Tongue (tissue), 2 donors: ENCODE results near the gene SEMA7A. TPM values are rescaled to one million over a fixed set of nuclear protein-coding genes. Genes with fewer than 3 reads are reported as not detected.
"Not testable (repeated sequence)": the region's sequence is repeated elsewhere in the genome, so short reads cannot be mapped to it uniquely, and the experiment has no call there.

Source experiments
- DNase-seq: peaks from one replicate; pipeline ENCODE4 v3.0.0-alpha.2; 2015
- total RNA-seq: library from RNA; depleted of rRNA; stranded (reverse); fragments of >200 nt; gene quantifications from one replicate; pipeline ENCODE4 v1.2.3, GENCODE V29; 2014

The SEMA7A gene, protein sequence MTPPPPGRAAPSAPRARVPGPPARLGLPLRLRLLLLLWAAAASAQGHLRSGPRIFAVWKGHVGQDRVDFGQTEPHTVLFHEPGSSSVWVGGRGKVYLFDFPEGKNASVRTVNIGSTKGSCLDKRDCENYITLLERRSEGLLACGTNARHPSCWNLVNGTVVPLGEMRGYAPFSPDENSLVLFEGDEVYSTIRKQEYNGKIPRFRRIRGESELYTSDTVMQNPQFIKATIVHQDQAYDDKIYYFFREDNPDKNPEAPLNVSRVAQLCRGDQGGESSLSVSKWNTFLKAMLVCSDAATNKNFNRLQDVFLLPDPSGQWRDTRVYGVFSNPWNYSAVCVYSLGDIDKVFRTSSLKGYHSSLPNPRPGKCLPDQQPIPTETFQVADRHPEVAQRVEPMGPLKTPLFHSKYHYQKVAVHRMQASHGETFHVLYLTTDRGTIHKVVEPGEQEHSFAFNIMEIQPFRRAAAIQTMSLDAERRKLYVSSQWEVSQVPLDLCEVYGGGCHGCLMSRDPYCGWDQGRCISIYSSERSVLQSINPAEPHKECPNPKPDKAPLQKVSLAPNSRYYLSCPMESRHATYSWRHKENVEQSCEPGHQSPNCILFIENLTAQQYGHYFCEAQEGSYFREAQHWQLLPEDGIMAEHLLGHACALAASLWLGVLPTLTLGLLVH
- 5.8 TPM for total RNA-seq

GRCh38 chr15:74433592-74434262 is at the start of gene SEMA7A:
Gene SEMA7A (minus strand): TSS chr15:74433958. CDS start chr15:74433918, 40 bp downstream.
- DNase-seq: peak; percentile 85

GRCh38 chr15:74482661-74483060 is 48.9 kb upstream of the SEMA7A start:
- no peak for DNase-seq

DNA sequence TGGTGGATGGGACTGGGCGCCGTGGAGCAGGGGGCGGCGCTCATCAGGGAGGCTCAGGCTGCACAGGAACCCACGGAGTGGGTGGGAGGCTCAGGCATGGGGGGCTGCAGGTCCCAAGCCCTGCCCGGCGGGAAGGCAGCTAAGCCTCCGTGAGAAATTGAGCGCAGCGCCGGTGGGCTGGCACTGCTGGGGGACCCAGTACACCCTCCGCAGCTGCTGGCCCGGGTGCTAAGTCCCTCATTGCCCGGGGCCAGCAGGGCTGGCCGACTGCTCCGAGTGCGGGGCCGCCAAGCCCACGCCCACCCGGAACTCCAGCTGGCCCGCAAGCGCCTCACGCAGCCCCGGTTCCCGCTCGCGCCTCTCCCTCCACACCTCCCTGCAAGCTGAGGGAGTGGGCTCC is 46.6 kb upstream of the SEMA7A start:
- DNase-seq: not testable (repeated sequence)

DNA sequence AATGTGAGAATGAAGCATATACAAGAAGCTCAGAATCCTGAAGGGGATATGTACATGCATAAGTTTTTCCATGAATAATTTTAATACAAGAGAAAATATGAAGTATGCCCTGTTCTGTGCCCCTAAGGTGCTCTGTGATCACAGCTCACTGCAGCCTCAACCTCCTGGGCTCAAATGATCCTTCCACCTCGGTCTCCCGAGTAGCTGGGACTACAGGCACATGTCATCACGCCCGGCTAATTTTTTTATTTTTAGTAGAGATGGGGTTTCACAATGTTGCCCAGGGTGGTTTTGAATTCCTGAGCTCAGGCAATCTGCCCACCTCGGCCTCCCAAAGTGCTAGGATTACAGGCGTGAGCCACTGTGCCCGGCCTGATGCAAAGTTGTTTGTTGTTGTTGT is 37.9 kb upstream of the SEMA7A start:
- not testable (repeated sequence) for DNase-seq

GRCh38 chr15:74470631-74471395 is 37.1 kb upstream of the SEMA7A start:
- DNase-seq: no peak

- peak; percentile 85 for DNase-seq
These were observed 34.7 kb upstream of the SEMA7A start for GRCh38 chr15:74468341-74469032.

DNA sequence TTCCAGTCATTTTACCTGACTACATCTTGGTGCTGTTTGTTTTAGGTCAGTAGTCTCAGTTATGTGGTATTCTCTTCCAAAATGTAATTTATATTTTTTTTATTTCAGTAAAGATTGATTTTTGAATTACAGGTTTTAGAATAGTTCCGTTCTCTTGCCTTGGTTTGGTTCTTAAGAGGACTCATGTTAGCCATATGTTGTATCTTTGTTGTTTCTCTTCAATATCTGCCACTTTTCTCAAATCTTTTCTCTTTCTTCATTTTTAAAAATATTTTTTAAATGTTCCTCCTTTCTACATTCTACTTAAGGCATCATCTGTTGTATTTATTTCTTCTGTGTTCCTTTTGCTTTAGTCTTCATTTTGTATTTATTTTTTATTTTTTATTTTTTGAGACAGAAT is 32.8 kb upstream of the SEMA7A start:
- no peak for DNase-seq

DNA sequence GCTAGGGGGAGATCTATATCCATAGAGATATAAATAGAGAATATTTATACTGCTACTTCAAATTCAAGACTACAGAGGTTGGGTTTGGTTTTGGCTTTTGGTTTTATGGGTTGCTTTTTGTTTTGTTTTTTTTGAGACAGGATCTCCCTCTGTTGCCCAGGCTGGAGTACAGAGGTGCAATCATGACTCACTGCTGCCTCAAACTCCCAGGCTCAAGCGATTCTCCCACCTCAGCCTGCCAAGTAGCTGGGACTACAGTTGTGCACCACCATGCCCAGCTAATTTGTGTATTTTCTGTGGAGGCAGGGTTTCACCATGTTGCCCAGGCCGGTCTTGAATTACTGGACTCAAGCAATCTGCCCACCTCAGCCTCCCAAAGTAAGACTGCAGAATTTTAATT is 31.1 kb upstream of the SEMA7A start:
- DNase-seq: no peak

- DNase-seq: no peak
These were observed 30.5 kb upstream of the SEMA7A start for GRCh38 chr15:74464216-74464615.

GRCh38 chr15:74463634-74464033 is 29.9 kb upstream of the SEMA7A start:
- no peak for DNase-seq

DNA sequence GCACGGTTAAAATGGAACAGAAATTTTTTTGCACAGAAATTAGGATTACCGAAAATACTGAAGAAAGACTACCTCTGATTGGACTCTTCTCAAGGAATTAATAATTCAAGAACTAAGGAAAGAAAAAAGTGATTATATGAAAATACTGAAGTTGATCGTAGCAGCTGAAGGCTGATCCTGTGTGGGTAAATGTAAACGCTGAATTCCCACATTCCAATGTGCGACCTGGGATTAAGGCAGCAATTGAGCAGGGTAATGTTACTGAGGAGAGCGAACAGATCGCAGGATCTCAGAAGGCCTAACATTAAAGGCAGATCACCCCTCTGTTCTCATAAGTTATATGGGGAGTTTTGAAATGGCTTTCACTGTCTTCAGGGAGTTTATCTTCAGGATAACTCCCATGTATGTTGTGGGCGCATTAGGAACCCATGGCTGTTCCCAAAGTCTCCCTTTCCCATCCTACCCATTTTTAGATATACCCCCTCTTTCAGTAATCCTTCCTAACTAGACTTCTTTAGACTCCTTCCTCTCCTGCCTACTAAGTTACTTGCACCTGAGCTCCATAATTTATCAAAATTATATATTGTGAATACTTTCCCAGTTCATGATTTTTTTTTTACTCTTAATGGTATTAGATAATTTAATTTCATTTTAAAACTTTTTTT is 28.2 kb upstream of the SEMA7A start:
- DNase-seq: peak; percentile 24

- DNase-seq: peak; percentile 99
These were observed 27.4 kb upstream of the SEMA7A start, which contains the start of gene UBL7 for GRCh38 chr15:74460871-74461846. Gene UBL7 (minus strand): TSS chr15:74461160. CDS start chr15:74458867, 2,293 bp downstream.

- no peak for DNase-seq
These were observed 26.5 kb upstream of the SEMA7A start for GRCh38 chr15:74460298-74460697.

GRCh38 chr15:74459798-74460197 is 26.0 kb upstream of the SEMA7A start:
- DNase-seq: not testable (repeated sequence)

DNA sequence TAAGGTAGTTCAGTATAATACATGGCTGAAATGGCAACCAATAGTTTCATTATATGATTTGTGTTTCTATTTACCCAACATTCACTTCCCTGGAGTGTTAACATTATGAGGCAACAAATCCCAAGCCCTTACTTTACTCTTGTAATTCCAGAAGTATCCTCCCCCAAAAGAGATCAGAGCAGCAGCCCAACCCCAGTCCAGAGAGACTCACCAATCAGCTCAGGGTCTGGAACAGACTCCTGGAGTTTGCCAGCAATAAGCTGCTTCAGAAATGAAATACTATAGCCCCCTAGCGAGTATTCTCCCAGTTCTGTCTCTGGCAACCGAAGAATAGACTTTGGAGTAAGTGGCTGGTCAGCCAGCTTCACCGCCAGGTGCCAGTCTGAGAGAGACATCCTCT is 24.7 kb upstream of the SEMA7A start:
- DNase-seq: no peak

GRCh38 chr15:74457036-74457435 is 23.3 kb upstream of the SEMA7A start:
- DNase-seq: not testable (repeated sequence)

- DNase-seq: no peak
These were observed 21.2 kb upstream of the SEMA7A start for GRCh38 chr15:74454764-74455500.

GRCh38 chr15:74453925-74454763 is 20.4 kb upstream of the SEMA7A start:
- no peak for DNase-seq
